ENCODE data around the gene HCRTR1.

- TF ChIP-seq, protein P1, sequence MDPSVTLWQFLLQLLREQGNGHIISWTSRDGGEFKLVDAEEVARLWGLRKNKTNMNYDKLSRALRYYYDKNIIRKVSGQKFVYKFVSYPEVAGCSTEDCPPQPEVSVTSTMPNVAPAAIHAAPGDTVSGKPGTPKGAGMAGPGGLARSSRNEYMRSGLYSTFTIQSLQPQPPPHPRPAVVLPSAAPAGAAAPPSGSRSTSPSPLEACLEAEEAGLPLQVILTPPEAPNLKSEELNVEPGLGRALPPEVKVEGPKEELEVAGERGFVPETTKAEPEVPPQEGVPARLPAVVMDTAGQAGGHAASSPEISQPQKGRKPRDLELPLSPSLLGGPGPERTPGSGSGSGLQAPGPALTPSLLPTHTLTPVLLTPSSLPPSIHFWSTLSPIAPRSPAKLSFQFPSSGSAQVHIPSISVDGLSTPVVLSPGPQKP (IDR thresholded peaks at IDR 0.05; ENCODE audit: low read depth, low read length) = no peak
- no peak for TF ChIP-seq NRF1 (conservative IDR thresholded peaks at IDR 0.05; ENCODE audit: low read depth, low read length)
- TF ChIP-seq EZH2 (IDR thresholded peaks at IDR 0.05; ENCODE audit: borderline replicate concordance, control insufficient read depth, low read depth, low read length) = no peak
- TF ChIP-seq, protein P2, sequence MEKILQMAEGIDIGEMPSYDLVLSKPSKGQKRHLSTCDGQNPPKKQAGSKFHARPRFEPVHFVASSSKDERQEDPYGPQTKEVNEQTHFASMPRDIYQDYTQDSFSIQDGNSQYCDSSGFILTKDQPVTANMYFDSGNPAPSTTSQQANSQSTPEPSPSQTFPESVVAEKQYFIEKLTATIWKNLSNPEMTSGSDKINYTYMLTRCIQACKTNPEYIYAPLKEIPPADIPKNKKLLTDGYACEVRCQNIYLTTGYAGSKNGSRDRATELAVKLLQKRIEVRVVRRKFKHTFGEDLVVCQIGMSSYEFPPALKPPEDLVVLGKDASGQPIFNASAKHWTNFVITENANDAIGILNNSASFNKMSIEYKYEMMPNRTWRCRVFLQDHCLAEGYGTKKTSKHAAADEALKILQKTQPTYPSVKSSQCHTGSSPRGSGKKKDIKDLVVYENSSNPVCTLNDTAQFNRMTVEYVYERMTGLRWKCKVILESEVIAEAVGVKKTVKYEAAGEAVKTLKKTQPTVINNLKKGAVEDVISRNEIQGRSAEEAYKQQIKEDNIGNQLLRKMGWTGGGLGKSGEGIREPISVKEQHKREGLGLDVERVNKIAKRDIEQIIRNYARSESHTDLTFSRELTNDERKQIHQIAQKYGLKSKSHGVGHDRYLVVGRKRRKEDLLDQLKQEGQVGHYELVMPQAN (conservative IDR thresholded peaks at IDR 0.05) = no peak
- TF ChIP-seq CTCF (IDR thresholded peaks at IDR 0.05 in 2 of 3, conservative IDR thresholded peaks at IDR 0.05 in 1 of 3; ENCODE audit: control insufficient read depth in 2 of 3, extremely low read depth in 1 of 3, insufficient read depth in 1 of 3, low read depth in 3 of 3, low read length in 3 of 3) = no peak
- TF ChIP-seq ASH2L (IDR thresholded peaks at IDR 0.05; ENCODE audit: borderline replicate concordance, low read depth) = no peak
- TF ChIP-seq CHD1 (IDR thresholded peaks at IDR 0.05; ENCODE audit: low read depth, low read length) = no peak
Measured at GRCh38 chr1:31655104-31655503, 37.6 kb downstream of the HCRTR1 start.
